Type B pancreatic cell (in vitro differentiated cells): ENCODE results near the gene HOXB8. TPM values are rescaled to one million over a fixed set of nuclear protein-coding genes. Genes with fewer than 3 reads are reported as not detected.
A peak's percentile ranks its signal among the peaks of the same experiment; 100 is the strongest.

ENCODE experiments used
- DNase-seq: peaks from one replicate; pipeline ENCODE4 v3.0.0; 2021; ENCODE audit warnings: mixed read lengths; ENCODE audit not compliant: unreplicated experiment; ENCODE audit errors: extremely low spot score
- H3K27ac Mint-ChIP-seq: 2 replicates; pipeline ENCODE4 v1.8.0; 2021; ENCODE audit warnings: mild to moderate bottlenecking, mixed read lengths
- H3K27me3 Mint-ChIP-seq: 2 replicates; pipeline ENCODE4 v1.8.0; 2021; ENCODE audit warnings: mixed read lengths
- H3K36me3 Mint-ChIP-seq: 2 replicates; pipeline ENCODE4 v1.8.0; 2021; ENCODE audit warnings: mixed read lengths
- H3K4me1 Mint-ChIP-seq: one replicate; pipeline ENCODE4 v1.8.0; 2021; ENCODE audit warnings: mixed read lengths; ENCODE audit not compliant: unreplicated experiment
- H3K4me3 Mint-ChIP-seq: 2 replicates; pipeline ENCODE4 v1.8.0; 2021; ENCODE audit warnings: mild to moderate bottlenecking, mixed read lengths
- H3K9me3 Mint-ChIP-seq: 2 replicates; pipeline ENCODE4 v1.8.0; 2021; ENCODE audit warnings: mixed read lengths
- CTCF ChIP-seq: fragments of 200-600 bp; sonication (generic); conservative IDR thresholded peaks from 2 replicates; pipeline ENCODE4 v1.5.0; 2021; ENCODE audit warnings: antibody characterized with exemption, mild to moderate bottlenecking
- total RNA-seq: library from RNA; stranded (reverse); gene quantifications from 2 replicates; pipeline ENCODE4 v1.2.1, GENCODE V29; 2021; ENCODE audit warnings: low replicate concordance

Gene HOXB8
- total RNA-seq, 1 donor from 2014 or later = 16.0 TPM

- peaks cover 96% of the 10 kb centered on the region for H3K27me3 Mint-ChIP-seq
- no peaks in the 10 kb centered on the region for H3K9me3 Mint-ChIP-seq
- no peak for TF ChIP-seq CTCF
- H3K27ac Mint-ChIP-seq = no peak overlapping the region
- H3K36me3 Mint-ChIP-seq = no peaks in the 10 kb centered on the region
- H3K4me1 Mint-ChIP-seq = peaks cover 4% of the 10 kb centered on the region
- no peak overlapping the region for H3K4me3 Mint-ChIP-seq
- DNase-seq = no peak
Observed at GRCh38 chr17:48643697-48644012, 28.6 kb upstream of the HOXB8 start.

- H3K9me3 Mint-ChIP-seq = no peaks in the 10 kb centered on the region
- no peaks in the 10 kb centered on the region for H3K36me3 Mint-ChIP-seq
- peaks cover 4% of the 10 kb centered on the region for H3K4me1 Mint-ChIP-seq
- DNase-seq = no peak
- H3K4me3 Mint-ChIP-seq = no peak overlapping the region
- peaks cover 96% of the 10 kb centered on the region for H3K27me3 Mint-ChIP-seq
- TF ChIP-seq CTCF = no peak
- H3K27ac Mint-ChIP-seq = no peak overlapping the region
Observed at GRCh38 chr17:48642843-48643696, 28.0 kb upstream of the HOXB8 start.

GRCh38 chr17:48642059-48642842 is 27.2 kb upstream of the HOXB8 start:
- Mint-ChIP-seq H3K36me3 (no peaks in the 10 kb centered on the region), H3K9me3 (no peaks in the 10 kb centered on the region), H3K27ac (peak overlapping the region; percentile 44), H3K4me1 (peaks cover 4% of the 10 kb centered on the region), H3K4me3 (no peak overlapping the region), H3K27me3 (peaks cover 96% of the 10 kb centered on the region)
- TF ChIP-seq CTCF = no peak
- DNase-seq = no peak

- H3K4me1 Mint-ChIP-seq = no peaks in the 10 kb centered on the region
- no peaks in the 10 kb centered on the region for H3K36me3 Mint-ChIP-seq
- H3K4me3 Mint-ChIP-seq = no peak overlapping the region
- no peaks in the 10 kb centered on the region for H3K9me3 Mint-ChIP-seq
- TF ChIP-seq CTCF = no peak
- no peak for DNase-seq
- peaks cover 98% of the 10 kb centered on the region for H3K27me3 Mint-ChIP-seq
- H3K27ac Mint-ChIP-seq = peak overlapping the region; percentile 44
Observed at GRCh38 chr17:48641541-48642058, 26.5 kb upstream of the HOXB8 start.

- Mint-ChIP-seq H3K9me3 (no peaks in the 10 kb centered on the region), H3K36me3 (no peaks in the 10 kb centered on the region), H3K27ac (no peak overlapping the region), H3K27me3 (peaks cover 100% of the 10 kb centered on the region), H3K4me3 (no peak overlapping the region), H3K4me1 (no peaks in the 10 kb centered on the region)
- TF ChIP-seq CTCF = no peak
- no peak for DNase-seq
Observed at GRCh38 chr17:48640858-48641180, 25.7 kb upstream of the HOXB8 start.
